GM21360 (cell line): ENCODE data around the gene LHFPL6.

Experiments used
- ATAC-seq: cut with Tn5 transposase; IDR thresholded peaks from one replicate; pipeline ENCODE4 v1.9.1; 2021; ENCODE audit warnings: mild to moderate bottlenecking, moderate library complexity; ENCODE audit not compliant: unreplicated experiment

Gene LHFPL6

GRCh38 chr13:39521701-39522100, 81.3 kb downstream of the LHFPL6 start:
- ATAC-seq = no peak

GRCh38 chr13:39516096-39516495, 86.9 kb downstream of the LHFPL6 start:
- no peak for ATAC-seq

GRCh38 chr13:39515224-39515714, 87.7 kb downstream of the LHFPL6 start:
- no peak for ATAC-seq

DNA sequence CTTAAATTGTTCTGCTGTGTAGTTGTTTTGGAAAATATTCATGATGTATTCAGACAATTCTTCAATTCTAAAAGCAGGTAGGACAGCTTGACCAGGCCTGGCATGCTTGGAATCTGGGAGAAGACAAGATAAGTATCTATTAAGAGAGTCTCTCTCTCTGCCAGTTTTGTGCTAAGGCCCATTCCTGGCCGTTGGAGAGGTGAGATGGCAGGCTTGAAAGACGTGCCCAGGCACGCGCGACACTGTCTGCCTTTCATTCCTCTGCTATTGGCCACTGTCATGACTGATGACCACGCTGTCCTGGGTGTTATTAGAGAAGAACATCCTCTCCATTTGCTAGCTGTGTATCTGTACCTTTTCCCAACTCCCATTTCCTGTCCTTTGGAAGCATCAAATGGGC, 90.3 kb downstream of the LHFPL6 start:
- no peak for ATAC-seq

DNA sequence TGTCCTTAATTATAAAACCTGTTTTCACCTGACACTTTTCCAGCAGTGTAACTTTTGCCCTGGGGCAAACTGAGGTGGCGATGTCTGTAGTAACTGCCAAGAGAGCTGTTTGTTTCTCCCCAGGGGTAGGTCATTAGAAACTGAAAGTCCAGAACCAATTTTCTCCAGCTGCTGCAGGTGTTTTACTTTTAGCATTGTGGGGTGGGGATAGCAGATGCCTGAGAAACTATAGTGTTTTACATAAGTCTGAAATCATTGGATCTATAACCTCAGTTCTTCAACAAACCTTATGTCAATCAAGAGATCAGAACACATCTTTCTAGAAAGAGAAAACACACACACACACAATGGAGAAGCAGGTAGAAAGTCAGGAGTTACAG, 92.7 kb downstream of the LHFPL6 start:
- ATAC-seq = no peak

GRCh38 chr13:39509616-39510315, 93.2 kb downstream of the LHFPL6 start:
- ATAC-seq = no peak

- no peak for ATAC-seq
Measured at GRCh38 chr13:39506559-39507390, 96.2 kb downstream of the LHFPL6 start.

GRCh38 chr13:39505151-39505550, 97.8 kb downstream of the LHFPL6 start:
- no peak for ATAC-seq

DNA sequence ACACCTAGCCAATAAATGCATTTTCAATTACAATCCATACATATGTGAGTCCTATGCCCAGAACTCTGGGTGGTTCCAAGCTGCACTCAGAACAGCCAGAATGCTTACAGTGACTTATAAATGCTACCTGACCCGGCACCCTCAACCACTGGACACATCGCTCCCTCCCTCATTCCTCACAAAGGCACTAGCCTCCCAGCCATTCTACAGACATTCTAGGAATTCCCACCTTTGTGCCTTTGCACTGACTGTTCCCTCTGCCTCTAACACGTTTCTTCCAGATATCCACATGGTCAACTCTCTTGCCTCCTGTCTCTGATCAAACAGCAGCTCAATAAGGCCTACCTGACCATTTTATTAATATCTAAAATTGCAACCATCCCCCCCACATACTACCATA, 99.9 kb downstream of the LHFPL6 start:
- no peak for ATAC-seq

- ATAC-seq = no peak
Measured at GRCh38 chr13:39501702-39502324, 101.2 kb downstream of the LHFPL6 start.

DNA sequence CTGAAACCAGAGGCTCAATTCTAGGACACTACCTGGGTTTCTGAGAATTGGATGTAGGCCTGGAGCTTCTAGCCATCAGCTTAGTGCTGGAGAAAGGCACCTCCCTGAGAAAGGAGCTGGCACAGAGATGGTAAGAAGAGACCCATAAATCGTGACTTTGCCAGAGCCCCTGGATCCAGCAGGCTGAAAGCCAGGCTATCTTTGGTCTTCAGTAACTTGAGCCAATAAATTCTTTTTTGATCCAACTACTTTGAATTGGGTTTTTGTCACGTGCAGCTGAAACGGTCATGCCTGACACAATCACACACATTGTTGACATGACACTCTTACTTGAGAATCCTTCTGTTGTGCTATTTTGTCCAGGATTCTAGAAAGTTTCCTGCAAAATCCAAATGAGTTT, 103.4 kb downstream of the LHFPL6 start:
- no peak for ATAC-seq

GRCh38 chr13:39498471-39499114, 104.4 kb downstream of the LHFPL6 start:
- no peak for ATAC-seq

DNA sequence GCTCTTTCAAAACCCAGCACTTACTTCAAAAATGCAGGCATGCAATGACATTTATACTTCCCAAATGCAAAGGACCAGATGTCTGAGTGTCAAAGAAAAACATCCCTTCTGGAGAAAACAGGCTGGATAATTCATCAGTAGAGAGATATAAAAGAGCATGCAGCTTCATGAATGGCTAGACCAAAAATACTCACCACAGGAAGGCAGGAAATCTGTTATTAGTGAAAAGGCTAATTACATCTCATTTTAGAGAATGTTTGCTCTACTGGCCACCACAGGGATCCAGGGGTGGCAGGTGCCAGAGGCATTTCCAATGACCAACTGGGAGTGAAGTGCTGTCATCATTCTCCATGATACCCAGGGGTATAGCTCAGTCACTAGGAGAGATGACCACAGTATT, 106.5 kb downstream of the LHFPL6 start:
- no peak for ATAC-seq

DNA sequence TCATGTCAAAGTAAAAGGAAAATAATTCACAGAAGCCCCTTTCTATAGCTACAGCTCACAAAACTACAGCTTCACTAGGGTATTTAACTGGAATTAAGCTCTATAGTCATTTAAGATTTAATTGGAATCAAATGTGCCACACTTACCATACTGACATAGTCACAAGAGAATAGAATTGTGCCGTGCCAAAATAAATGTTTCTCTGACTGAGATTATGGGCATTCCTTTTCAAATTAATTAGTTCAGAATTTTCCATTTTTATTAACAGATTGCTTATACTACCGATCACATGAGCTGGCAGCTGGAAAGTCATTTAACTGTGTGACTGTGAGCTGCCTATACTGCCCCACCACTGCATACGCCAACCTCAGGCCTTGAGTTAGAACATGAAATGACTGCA, 108.4 kb downstream of the LHFPL6 start:
- no peak for ATAC-seq

DNA sequence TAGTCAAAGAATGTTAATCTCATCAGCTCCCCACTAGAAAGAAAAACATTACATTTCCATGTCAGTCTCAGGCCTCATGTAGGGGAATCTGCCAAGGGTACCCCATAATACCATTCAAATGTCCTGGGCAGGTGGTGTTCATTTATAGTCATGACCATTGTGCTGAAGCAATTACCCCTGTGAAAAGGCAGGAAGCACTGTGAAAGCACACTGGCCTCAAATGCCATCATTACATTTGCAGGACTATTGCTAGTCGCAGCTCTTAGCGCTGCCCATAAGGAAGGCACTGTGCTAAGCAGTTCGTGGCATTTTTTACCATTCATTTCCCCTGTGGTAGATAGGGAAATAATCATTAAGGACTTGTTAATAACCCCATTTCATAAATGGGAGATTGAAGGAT, 109.0 kb downstream of the LHFPL6 start:
- no peak for ATAC-seq

DNA sequence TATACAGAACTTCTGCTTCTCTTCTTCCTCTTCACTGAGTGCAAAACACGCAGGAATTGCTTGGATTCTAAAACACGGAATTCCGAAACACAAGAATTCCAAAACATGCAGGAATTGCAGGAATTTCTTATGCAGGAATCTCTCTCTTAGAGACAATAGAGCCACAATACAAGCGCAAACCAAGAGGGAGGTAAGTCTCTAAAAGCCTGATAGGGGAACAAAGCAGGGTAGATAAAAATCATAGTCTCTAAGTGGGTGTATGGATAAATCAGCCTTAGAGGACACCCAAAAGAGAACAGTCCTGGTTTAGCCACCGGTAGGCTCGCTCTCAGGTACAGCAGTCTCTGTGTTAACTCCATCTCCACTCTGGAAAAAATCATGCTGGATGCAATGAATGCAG, 112.9 kb downstream of the LHFPL6 start:
- no peak for ATAC-seq

GRCh38 chr13:39486758-39487157, 116.2 kb downstream of the LHFPL6 start:
- no peak for ATAC-seq

DNA sequence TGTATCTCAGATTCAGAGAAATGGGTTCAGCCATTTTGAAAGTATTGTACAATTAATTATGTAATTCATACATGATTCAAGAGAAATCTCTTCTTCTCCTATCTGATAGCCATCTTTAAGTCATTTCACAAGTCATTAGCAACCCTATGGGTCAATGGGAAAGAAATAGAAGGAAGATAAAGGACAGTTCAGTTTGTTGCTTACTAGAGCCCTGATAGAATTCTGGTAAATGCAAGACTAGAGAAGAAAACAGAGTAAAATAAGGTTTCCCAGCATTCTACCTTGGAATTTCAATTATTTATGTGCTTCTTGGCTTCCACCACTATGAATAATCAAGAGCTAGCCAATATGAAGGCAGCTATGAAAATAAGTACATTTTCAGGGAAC, 117.7 kb downstream of the LHFPL6 start:
- ATAC-seq = no peak

DNA sequence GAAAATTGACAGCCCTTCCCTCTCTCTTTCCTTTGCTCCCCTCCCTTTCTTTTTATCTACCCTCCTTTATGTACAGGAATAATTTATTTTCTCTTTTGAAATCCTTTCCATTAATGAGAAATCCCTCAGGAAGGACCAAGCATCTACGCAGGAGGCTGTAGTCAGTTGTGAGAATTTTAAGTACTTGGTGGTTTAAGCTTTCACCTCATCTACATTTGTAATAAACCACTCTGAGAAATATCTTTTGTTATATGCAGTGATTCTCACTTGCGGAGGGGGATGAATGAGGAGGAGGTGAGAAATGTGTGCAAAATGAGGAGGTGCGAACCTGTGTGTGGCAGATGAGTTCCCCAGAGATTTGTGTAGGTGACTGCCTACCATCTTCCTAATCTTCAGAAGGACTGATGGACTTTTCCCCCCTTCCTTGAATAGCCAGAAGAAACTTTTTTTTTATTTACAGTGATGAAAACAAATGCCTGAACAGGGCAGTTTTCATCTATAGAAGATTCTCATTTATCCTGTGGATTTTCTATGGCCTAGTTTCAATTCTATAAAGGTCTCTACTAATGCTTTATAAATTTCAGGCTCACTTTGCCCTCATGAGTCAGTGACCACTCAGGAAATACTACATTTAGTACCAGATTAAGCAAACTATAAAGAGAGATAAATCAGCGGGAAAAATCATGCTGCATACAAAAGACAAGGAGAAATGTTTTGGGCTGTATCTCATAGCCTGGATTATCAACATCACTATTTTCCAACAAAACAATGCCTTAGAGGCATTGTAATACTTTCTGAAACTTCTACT, 118.3 kb downstream of the LHFPL6 start:
- ATAC-seq = no peak

DNA sequence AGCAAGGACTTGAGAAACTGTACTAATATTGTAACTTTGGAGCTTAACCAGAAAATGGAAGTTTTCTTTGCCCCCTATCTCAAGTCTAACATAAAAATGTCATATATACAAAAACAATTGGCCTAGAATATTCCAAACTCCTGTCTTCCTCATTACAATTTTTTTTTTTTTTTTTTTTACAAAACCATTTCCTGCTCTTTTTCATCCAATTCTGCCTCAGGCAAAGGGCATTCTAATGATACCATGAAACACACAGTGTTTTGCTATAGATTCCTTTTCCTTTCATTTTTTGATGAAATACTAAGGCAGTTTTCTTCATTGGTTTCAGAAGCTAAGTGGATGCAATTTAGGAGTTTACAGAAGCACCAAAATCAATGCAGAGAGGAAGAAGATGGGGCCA, 119.7 kb downstream of the LHFPL6 start:
- no peak for ATAC-seq

GRCh38 chr13:39481491-39481890, 121.5 kb downstream of the LHFPL6 start:
- no peak for ATAC-seq
